Gastroesophageal sphincter (tissue), 3 donors: ENCODE results near the gene PEMT.

ENCODE experiments used
- POLR2AphosphoS5 ChIP-seq: sonication (generic); formaldehyde crosslinking; IDR thresholded peaks from one replicate; pipeline ENCODE4 v1.6.1; 2017; ENCODE audit warnings: antibody characterized with exemption
- TF ChIP-seq, protein P1 (sequence below), 4 experiments: fragments of 200-600 bp in 2 of 4; fragments of 450-650 bp in 2 of 4; sonication (generic) in 1 of 4; IDR thresholded peaks; one replicate each; pipeline ENCODE4 v1.5.1; 2017 to 2019; ENCODE audit warnings: antibody characterized with exemption in 4 of 4, mild to moderate bottlenecking in 2 of 4, moderate library complexity in 2 of 4

DNA sequence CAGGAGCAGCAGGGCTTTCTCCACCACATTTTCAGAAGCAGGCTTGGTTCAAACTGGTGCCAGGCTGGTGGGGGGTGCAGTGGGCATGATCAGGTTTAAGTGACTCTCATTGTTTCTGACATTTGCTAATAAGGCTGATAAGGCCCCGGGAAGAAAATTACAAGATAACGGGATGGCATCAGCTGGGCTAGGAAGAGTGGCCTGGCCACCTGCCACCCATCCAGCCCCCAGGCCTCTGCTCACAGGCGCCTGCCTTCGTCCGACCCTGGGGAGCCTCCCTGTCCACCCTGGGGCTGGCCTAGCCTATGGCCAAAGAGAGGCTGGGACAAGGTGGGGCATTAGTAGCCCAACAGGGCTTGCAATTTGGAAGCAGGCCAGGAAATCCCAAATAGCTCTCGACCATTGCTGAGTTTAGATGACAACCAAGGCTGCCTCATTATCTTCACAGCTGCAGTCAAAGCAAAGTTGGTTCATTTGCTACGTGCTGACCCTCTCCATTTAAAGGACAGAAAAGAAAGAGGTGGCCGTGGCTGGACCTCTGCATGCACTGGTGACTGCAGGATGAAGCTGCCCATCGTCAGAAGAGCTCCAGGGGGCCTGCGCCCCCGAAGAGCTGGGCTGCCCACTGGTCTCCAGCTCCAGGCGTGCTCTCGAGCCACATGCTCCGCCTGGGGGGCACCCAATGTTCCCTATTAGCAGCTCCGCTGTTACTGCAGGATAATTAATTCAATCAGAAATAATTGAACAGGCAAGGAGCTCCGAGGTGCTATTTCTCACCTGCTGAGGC lies 44.9 kb downstream of the PEMT start:
- TF ChIP-seq, protein P1, sequence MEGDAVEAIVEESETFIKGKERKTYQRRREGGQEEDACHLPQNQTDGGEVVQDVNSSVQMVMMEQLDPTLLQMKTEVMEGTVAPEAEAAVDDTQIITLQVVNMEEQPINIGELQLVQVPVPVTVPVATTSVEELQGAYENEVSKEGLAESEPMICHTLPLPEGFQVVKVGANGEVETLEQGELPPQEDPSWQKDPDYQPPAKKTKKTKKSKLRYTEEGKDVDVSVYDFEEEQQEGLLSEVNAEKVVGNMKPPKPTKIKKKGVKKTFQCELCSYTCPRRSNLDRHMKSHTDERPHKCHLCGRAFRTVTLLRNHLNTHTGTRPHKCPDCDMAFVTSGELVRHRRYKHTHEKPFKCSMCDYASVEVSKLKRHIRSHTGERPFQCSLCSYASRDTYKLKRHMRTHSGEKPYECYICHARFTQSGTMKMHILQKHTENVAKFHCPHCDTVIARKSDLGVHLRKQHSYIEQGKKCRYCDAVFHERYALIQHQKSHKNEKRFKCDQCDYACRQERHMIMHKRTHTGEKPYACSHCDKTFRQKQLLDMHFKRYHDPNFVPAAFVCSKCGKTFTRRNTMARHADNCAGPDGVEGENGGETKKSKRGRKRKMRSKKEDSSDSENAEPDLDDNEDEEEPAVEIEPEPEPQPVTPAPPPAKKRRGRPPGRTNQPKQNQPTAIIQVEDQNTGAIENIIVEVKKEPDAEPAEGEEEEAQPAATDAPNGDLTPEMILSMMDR (IDR thresholded peaks at IDR 0.05), result no peak
- no peak for TF ChIP-seq POLR2AphosphoS5
